Spleen (tissue), 11 donors: ENCODE data around the gene CD320. TPM values are rescaled to one million over a fixed set of nuclear protein-coding genes. Genes with fewer than 3 reads are reported as not detected.
A peak's percentile ranks its signal among the peaks of the same experiment; 100 is the strongest.
"Not testable (repeated sequence)": the region's sequence is repeated elsewhere in the genome, so short reads cannot be mapped to it uniquely, and the experiment has no call there.

Source experiments
- DNase-seq: peaks from one replicate; pipeline ENCODE4 v3.0.0-alpha.2; 2020
- H3K27ac ChIP-seq, 8 donors: fragments of 200-600 bp; sonication (generic) in 7 of 8; 1 replicate in 4 of 8; 2 replicates in 4 of 8; pipeline versions ENCODE4 v1.5.0 to v1.8.0; 2016 to 2021; ENCODE audit warnings: inconsistent platforms in 4 of 8, mild to moderate bottlenecking in 4 of 8, moderate library complexity in 1 of 8
- H3K27me3 ChIP-seq, 7 donors: fragments of 200-600 bp; sonication (generic) in 6 of 7; replicated peaks in 1 of 7; 1 replicate in 4 of 7; 2 replicates in 3 of 7; pipeline versions ENCODE4 v1.5.0 to v1.8.0; 2016 to 2021; ENCODE audit warnings: inconsistent platforms in 3 of 7, mild to moderate bottlenecking in 1 of 7
- H3K36me3 ChIP-seq, 6 donors: fragments of 200-600 bp; sonication (generic) in 5 of 6; 1 replicate in 4 of 6; 2 replicates in 2 of 6; pipeline versions ENCODE4 v1.5.0 to v1.8.0; 2016 to 2021; ENCODE audit warnings: inconsistent platforms in 2 of 6
- H3K4me1 ChIP-seq, 6 donors: fragments of 200-600 bp; sonication (generic) in 5 of 6; 1 replicate in 3 of 6; 2 replicates in 3 of 6; pipeline versions ENCODE4 v1.5.0 to v1.8.0; 2016 to 2021; ENCODE audit warnings: inconsistent platforms in 3 of 6
- H3K4me3 ChIP-seq, 8 donors: fragments of 200-600 bp; sonication (generic) in 7 of 8; 1 replicate in 4 of 8; 2 replicates in 4 of 8; pipeline versions ENCODE4 v1.5.0 to v1.8.0; 2016 to 2021; ENCODE audit warnings: inconsistent platforms in 4 of 8, mild to moderate bottlenecking in 4 of 8, moderate library complexity in 2 of 8
- H3K9me3 ChIP-seq, 8 donors: fragments of 200-600 bp; sonication (generic) in 7 of 8; 1 replicate in 4 of 8; 2 replicates in 4 of 8; pipeline versions ENCODE4 v1.5.0 to v1.8.0; 2016 to 2021; ENCODE audit warnings: inconsistent platforms in 4 of 8
- POLR2A ChIP-seq, 3 donors: fragments of 450-650 bp; IDR thresholded peaks; one replicate each; pipeline ENCODE4 v1.5.1; 2017; ENCODE audit warnings: antibody characterized with exemption in 3 of 3, mild to moderate bottlenecking in 1 of 3
- POLR2AphosphoS5 ChIP-seq, 3 donors: sonication (generic); formaldehyde crosslinking; IDR thresholded peaks; one replicate each; pipeline ENCODE4 v1.5.1; 2017; ENCODE audit warnings: antibody characterized with exemption in 3 of 3
- WGBS, 5 donors: extraction: QIAGEN DNeasy Blood & Tissue Kit in 3 of 5; methylation state at CpG; one replicate each; pipeline versions ENCODE4 v1.1.5 to v1.1.7; 2013 to 2018; 5-methylcytosine and 5-hydroxymethylcytosine counted together
- intact Hi-C: fragments of 100-400 bp; cut with DNase I; formaldehyde crosslinking; loops from one replicate; pipeline ENCODE4 v1.15.0; 2023; ENCODE audit warnings: low total_unique reads
- polyA plus RNA-seq, 3 donors: library from polyadenylated mRNA; stranded (reverse); fragments of 200-250 nt; gene quantifications; one replicate each; pipeline ENCODE4 v1.2.1, GENCODE V29; 2013
- total RNA-seq, 7 donors: library from RNA; depleted of rRNA in 3 of 7; stranded (reverse); fragments of >200 nt in 3 of 7; fragmentation: NEBNext Ultra II Directional in 4 of 7; extraction: Animal tissue kit (Norgen Biotek cat#: 25700) in 4 of 7; gene quantifications; one replicate each; pipeline versions ENCODE4 v1.1.0 to v1.2.1, GENCODE V29; 2016 to 2021
- TF ChIP-seq, protein P1 (sequence below), 11 experiments: fragments of 200-600 bp in 7 of 11; fragments of 450-650 bp in 4 of 11; sonication (generic) in 4 of 11; IDR thresholded peaks in 8 of 11; conservative IDR thresholded peaks in 3 of 11; 1 replicate in 7 of 11; 2 replicates in 4 of 11; pipeline versions ENCODE4 v1.4.0 to v1.8.0; 2016 to 2021; ENCODE audit warnings: antibody characterized with exemption in 11 of 11, inconsistent platforms in 4 of 11, mild to moderate bottlenecking in 1 of 11
- donor health status: healthy with polysubstance abuse.
- donor health status: DM: no; HTN: no; CAD: no; lungs with moderate emphysema.
- donor health status: DM: no; HTN: no; CAD: no.
- donor health status: Bipolar disorder and iron deficiency.
- donor health status: healthy.
- donor health status: DM: no; HTN: no; CAD: no.
- donor health status: DM: yes; HTN: yes; CAD: no.

CD320 gene
- total and polyA plus RNA-seq, 10 donors: 26.6 to 131 (median 43.2) TPM

DNA sequence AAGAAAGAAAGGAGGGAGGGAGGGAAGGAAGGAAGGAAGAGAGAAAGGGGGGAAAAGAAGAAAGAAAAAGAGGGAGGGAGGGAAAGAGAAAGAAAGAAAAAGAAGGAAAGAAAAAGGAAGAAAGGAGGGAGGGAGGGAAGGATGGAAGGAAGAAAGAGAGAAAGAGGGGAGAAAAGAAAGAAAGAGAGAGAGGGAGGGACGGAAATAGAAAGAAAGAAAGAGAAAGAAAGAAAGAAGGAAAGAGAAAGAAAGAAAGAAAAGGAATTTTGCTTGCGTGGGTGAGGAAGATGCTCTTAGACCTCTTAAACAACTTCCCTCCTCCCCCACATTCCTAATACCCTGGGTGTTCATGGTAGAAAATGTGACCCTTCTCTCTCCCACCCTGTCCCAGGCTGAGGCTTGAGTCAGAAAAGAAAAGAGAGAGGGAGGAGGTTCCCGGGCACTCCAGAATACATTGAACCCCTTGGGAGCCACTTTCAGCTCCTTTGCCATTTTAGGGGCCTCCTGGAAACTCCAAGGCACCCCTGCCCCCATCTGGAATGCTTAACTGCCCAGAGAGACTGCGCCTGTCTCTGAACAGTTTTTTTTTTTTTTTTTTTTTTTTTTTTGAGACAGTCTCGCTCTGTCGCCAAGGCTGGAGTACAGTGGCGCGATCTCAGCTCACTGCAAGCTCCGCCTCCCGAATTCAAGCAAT, 44.1 kb upstream of the CD320 start:
- no peak for DNase-seq
- TF ChIP-seq, protein P1, sequence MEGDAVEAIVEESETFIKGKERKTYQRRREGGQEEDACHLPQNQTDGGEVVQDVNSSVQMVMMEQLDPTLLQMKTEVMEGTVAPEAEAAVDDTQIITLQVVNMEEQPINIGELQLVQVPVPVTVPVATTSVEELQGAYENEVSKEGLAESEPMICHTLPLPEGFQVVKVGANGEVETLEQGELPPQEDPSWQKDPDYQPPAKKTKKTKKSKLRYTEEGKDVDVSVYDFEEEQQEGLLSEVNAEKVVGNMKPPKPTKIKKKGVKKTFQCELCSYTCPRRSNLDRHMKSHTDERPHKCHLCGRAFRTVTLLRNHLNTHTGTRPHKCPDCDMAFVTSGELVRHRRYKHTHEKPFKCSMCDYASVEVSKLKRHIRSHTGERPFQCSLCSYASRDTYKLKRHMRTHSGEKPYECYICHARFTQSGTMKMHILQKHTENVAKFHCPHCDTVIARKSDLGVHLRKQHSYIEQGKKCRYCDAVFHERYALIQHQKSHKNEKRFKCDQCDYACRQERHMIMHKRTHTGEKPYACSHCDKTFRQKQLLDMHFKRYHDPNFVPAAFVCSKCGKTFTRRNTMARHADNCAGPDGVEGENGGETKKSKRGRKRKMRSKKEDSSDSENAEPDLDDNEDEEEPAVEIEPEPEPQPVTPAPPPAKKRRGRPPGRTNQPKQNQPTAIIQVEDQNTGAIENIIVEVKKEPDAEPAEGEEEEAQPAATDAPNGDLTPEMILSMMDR (IDR thresholded peaks at IDR 0.05 in 8 of 11, conservative IDR thresholded peaks at IDR 0.05 in 3 of 11): no peak
- no peak for TF ChIP-seq POLR2AphosphoS5 (IDR thresholded peaks at IDR 0.05)
- H3K4me1 ChIP-seq: peaks cover 0 to 65% (median 35%) of the 10 kb centered on the region in 6 donors
- intact Hi-C loops: loop anchor here (5.0 to 10.0 kb wide), 3 partner anchors 53 to 290 kb away; partner anchors contain the start of gene ZNF414
- H3K9me3 ChIP-seq: peaks cover 0 to 7% (median 0%) of the 10 kb centered on the region in 8 donors
- H3K36me3 ChIP-seq: no peaks in the 10 kb centered on the region
- peak overlapping the region in 7 of 8 donors; percentile 8 to 54 (median 34) for H3K27ac ChIP-seq
- H3K27me3 ChIP-seq: peaks cover 0 to 35% (median 0%) of the 10 kb centered on the region in 7 donors
- 42 to 61% (median 48%) methylated on average over 10 of the region's 10 CpGs for WGBS, 5 donors
- H3K4me3 ChIP-seq: no peak overlapping the region

DNA sequence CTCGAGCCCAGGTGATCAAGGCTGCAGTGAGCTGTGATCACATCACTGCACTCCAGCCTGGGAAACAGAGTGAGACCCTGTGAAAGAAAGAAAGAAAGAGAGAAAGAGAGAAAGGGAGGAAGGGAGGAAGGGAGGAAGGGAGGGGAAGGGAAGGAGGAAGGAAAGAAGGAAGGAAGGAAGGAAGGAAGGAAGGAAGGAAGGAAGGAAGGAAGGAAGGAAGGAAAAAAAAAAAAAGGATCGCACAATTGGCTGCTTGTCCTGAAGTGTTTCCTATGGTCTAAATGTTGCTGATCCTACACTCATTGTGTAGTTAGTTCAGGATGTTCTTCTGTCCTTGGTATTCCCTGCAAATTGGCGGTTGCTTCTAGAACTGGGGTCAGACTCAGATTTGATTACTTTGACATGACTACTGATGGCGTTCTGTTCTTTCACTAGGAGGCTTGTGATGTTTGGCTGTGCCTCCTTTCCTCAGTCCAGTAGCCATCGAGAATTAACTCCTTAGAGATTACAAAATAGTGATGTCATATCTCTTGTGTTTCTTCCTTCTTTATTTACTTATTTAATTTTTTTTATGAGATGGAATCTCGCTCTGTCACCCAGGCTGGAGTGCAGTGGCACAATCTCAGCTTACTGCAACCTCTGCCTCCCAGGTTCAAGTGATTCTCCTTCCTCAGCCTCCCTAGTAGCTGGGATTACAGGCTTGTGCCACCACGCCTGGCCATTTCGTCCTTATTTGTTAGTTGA, 41.6 kb upstream of the CD320 start:
- 56 to 73% (median 61%) methylated on average over 8 of the region's 8 CpGs for WGBS, 5 donors
- not testable (repeated sequence) for DNase-seq, H3K9me3 ChIP-seq, H3K4me3 ChIP-seq, H3K36me3 ChIP-seq
- peak overlapping the region in 5 of 8 donors; percentile 10 to 57 (median 37) for H3K27ac ChIP-seq
- H3K27me3 ChIP-seq: peaks cover 0 to 43% (median 0%) of the 10 kb centered on the region in 7 donors
- intact Hi-C loops: loop anchor here (5.0 to 10.0 kb wide), 3 partner anchors 55 to 292 kb away; partner anchors contain the start of gene ZNF414
- peaks cover 0 to 54% (median 29%) of the 10 kb centered on the region in 6 donors for H3K4me1 ChIP-seq

DNA sequence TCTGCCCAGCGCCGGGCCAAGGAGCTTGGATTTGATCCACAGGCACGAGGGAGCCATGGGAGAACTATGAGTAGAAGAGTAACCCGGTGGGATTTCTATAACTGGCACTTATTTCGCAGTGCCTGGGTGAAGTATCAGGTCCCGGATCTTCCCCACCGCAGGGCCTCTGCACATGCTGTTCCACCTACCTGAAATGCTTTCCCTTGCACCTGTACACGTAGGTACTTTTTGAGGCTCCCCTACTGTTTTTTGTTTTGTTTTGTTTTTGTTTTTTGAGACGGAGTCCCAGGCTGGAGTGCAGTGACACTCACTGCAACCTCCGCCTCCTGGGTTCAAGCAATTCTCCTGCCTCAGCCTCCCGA, 35.3 kb upstream of the CD320 start:
- no peak for TF ChIP-seq POLR2AphosphoS5 (IDR thresholded peaks at IDR 0.05)
- no peak for TF ChIP-seq POLR2A (IDR thresholded peaks at IDR 0.05)
- TF ChIP-seq, protein P1 (IDR thresholded peaks at IDR 0.05 in 8 of 11, conservative IDR thresholded peaks at IDR 0.05 in 3 of 11): peak in 1 of 11 experiments; percentile 3
- Histone ChIP-seq H3K4me1 (peaks cover 3 to 60% (median 28%) of the 10 kb centered on the region in 6 donors), H3K27me3 (peaks cover 0 to 55% (median 14%) of the 10 kb centered on the region in 7 donors), H3K9me3 (no peaks in the 10 kb centered on the region), H3K27ac (peak overlapping the region in 6 of 8 donors; percentile 76 to 95 (median 90)), H3K36me3 (no peaks in the 10 kb centered on the region), H3K4me3 (peak overlapping the region in 7 of 8 donors; percentile 51 to 77 (median 67))
- no peak for DNase-seq
- intact Hi-C loops: no loop called here
- WGBS, 5 donors: 40 to 52% (median 43%) methylated on average over 11 of the region's 11 CpGs

DNA sequence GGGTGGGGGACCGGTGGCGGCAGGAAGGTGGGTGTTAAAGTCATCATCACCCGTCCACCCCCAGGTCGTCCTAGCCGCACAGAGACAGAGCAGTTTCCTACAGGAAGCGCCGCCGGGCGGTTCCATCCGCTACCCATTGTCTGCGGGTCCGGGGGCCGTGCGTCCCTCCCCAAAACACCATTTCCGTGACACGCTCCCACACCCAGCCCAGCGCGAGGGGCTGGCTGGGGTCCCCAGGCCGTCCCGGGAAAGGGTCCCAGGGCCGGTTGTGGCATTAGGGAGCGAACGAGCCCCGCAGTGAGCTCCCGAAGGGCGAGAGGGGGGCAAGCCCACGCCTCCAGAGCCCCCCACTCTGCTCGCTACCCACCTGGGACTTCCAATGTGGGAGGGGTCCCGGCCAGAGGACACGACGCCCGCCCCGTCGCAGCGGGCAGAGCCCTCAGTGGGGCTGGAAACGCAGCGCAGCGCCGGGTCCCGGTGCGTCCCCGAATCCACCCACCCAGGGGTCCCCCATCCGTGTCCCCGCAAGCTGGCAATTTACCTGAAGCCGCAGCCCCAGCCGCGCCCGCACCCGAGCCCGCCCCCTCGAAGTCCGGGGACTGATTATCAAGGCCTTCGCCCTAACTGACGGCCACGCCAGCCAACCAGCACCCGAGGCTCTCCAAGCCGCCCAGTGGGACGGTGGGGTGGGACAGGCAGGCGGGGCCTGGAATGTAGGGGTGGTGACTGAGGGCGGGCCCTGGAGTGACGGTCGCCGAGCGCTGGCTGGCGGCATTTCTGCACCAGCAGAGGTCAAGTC, 34.7 kb upstream of the CD320 start, which contains the start of gene KANK3:
KANK3 (minus strand) TSS at position 579 of the 799 bp plus-strand sequence. CDS start 5,434 bp downstream, outside the sequence.
- intact Hi-C loops: no loop called here
- 2 to 6% (median 2%) methylated on average over 41 to 65 of the region's 65 CpGs; no CpG with 5 or more reads in 1 of the 5 donors for WGBS, 5 donors
- TF ChIP-seq POLR2AphosphoS5 (IDR thresholded peaks at IDR 0.05) (peak; percentile 90 to 96 (median 94)), POLR2A (IDR thresholded peaks at IDR 0.05) (peak; percentile 18 to 65 (median 60))
- TF ChIP-seq, protein P1 (IDR thresholded peaks at IDR 0.05 in 8 of 11, conservative IDR thresholded peaks at IDR 0.05 in 3 of 11): peak in 4 of 11 experiments; percentile 23 to 28 (median 28)
- H3K4me1 ChIP-seq: peaks cover 3 to 59% (median 30%) of the 10 kb centered on the region in 6 donors
- H3K9me3 ChIP-seq: no peaks in the 10 kb centered on the region
- peak; percentile 97 for DNase-seq
- H3K27ac ChIP-seq: peak within 1 kb of the TSS; percentile 76 to 95 (median 88)
- H3K36me3 ChIP-seq: no peaks in the 10 kb centered on the region
- H3K27me3 ChIP-seq: peaks cover 0 to 59% (median 14%) of the 10 kb centered on the region in 7 donors
- H3K4me3 ChIP-seq: peak within 1 kb of the TSS; percentile 51 to 77 (median 61)
